ENCODE measurements around the gene TMEM256. TPM values are rescaled to one million over a fixed set of nuclear protein-coding genes. Genes with fewer than 3 reads are reported as not detected.
"Not testable (repeated sequence)": the region's sequence is repeated elsewhere in the genome, so short reads cannot be mapped to it uniquely, and the experiment has no call there.

TMEM256 gene
- total and polyA plus RNA-seq, 11 donors: 51.9 to 195 (median 69.8) TPM

DNA sequence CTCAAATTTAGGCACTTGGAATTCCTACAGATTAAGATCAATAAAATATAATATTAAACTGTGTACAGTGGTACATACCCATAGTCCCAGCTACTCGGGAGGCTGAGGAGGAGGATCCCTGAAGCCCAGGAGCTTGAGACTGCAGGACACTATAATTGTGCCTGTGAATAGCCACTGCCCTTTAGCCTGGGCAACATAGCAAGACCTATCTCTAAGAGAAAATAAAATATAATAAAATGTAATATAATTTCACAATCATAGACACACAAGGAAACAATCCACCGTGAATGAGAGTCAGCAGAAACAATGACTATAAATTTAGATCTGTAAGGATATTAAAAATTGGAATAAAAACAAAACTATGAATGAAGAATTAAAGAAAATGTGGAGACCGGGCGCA lies 33.0 kb downstream of the TMEM256 start:
- no peaks in the 10 kb centered on the region for H3K4me1 ChIP-seq
- no peak overlapping the region for H3K4me3 ChIP-seq
- H3K9me3 ChIP-seq: no peaks in the 10 kb centered on the region
- TF ChIP-seq POLR2A (IDR thresholded peaks at IDR 0.05): no peak
- TF ChIP-seq, protein P1, sequence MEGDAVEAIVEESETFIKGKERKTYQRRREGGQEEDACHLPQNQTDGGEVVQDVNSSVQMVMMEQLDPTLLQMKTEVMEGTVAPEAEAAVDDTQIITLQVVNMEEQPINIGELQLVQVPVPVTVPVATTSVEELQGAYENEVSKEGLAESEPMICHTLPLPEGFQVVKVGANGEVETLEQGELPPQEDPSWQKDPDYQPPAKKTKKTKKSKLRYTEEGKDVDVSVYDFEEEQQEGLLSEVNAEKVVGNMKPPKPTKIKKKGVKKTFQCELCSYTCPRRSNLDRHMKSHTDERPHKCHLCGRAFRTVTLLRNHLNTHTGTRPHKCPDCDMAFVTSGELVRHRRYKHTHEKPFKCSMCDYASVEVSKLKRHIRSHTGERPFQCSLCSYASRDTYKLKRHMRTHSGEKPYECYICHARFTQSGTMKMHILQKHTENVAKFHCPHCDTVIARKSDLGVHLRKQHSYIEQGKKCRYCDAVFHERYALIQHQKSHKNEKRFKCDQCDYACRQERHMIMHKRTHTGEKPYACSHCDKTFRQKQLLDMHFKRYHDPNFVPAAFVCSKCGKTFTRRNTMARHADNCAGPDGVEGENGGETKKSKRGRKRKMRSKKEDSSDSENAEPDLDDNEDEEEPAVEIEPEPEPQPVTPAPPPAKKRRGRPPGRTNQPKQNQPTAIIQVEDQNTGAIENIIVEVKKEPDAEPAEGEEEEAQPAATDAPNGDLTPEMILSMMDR (IDR thresholded peaks at IDR 0.05): no peak
- DNase-seq (no peak), ATAC-seq (no peak)
- H3K27me3 ChIP-seq: peaks cover 0 to 3% (median 0%) of the 10 kb centered on the region in 9 donors
- WGBS, 4 donors: 80 to 91% (median 88%) methylated on average over 4 of the region's 4 CpGs
- no peak overlapping the region for H3K27ac ChIP-seq
- intact Hi-C loops (cut with DNase I): loop anchor here in 1 of 10 donors (10.0 kb wide), 1 partner anchor 54 kb away; the partner anchor contains the start of genes SPEM1, SPEM2 and SPEM3
- no peaks in the 10 kb centered on the region for H3K36me3 ChIP-seq

DNA sequence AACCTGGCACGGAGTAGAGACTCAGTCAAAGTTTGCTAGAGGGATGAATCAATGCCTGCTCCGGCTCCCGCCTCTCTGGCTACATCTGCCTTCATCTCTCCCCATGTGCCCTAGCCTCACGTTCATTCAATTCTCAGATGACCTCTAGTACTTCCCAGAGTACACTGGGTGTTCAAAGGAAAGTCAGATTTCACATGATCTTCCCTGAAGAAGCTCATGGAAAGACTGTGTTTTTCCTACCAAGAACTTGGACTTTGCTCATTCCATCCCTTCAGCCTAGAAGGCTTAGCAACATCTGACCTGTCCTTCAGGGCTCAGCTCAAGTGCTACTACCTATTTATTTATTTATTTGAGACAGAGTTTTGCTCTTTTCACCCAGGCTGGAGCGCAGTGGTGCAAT lies 34.1 kb downstream of the TMEM256 start:
- peaks cover 0 to 3% (median 0%) of the 10 kb centered on the region in 9 donors for H3K27me3 ChIP-seq
- H3K4me3 ChIP-seq: no peak overlapping the region
- H3K4me1 ChIP-seq: no peaks in the 10 kb centered on the region
- DNase-seq (no peak), ATAC-seq (no peak)
- no peak overlapping the region for H3K27ac ChIP-seq
- intact Hi-C loops (cut with DNase I): loop anchor here in 2 of 10 donors (10.0 kb wide), 2 partner anchors 55 to 135 kb away; partner anchors contain the start of genes SPEM1 (in 1 of the 2), SPEM2 (in 1 of the 2) and SPEM3 (in 1 of the 2)
- TF ChIP-seq POLR2A (IDR thresholded peaks at IDR 0.05): no peak
- TF ChIP-seq, protein P1 (IDR thresholded peaks at IDR 0.05): no peak
- WGBS, 4 donors: 76 to 90% (median 85%) methylated on average over 5 of the region's 5 CpGs
- no peaks in the 10 kb centered on the region for H3K36me3 ChIP-seq
- H3K9me3 ChIP-seq: no peaks in the 10 kb centered on the region

DNA sequence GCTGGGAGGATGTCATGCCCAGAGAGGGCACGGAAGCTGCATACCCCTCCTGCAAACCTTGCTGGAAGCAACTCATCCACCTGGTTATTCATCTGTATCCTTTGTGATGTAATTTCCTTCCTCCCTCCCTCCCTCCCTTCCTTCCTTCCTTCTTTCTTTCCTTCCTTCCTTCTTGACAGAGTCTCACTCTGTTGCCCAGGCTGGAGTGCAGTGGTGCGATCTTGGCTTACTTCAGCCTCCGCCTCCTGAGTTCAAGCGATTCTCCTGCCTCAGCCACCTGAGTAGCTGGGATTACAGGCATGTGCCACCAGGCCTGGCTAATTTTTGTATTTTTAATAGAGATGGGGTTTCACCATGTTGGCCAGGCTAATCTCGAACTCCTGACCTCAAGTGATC lies 35.3 kb downstream of the TMEM256 start:
- DNase-seq, H3K9me3 ChIP-seq, H3K36me3 ChIP-seq, ATAC-seq, H3K27ac ChIP-seq, H3K27me3 ChIP-seq, H3K4me3 ChIP-seq, H3K4me1 ChIP-seq: not testable (repeated sequence)
- intact Hi-C loops (cut with DNase I): loop anchor here in 1 of 10 donors (10.0 kb wide), 1 partner anchor 136 kb away; no protein-coding TSS in a partner anchor
- WGBS, 4 donors: 85 to 87% (median 85%) methylated on average over 5 of the region's 5 CpGs

DNA sequence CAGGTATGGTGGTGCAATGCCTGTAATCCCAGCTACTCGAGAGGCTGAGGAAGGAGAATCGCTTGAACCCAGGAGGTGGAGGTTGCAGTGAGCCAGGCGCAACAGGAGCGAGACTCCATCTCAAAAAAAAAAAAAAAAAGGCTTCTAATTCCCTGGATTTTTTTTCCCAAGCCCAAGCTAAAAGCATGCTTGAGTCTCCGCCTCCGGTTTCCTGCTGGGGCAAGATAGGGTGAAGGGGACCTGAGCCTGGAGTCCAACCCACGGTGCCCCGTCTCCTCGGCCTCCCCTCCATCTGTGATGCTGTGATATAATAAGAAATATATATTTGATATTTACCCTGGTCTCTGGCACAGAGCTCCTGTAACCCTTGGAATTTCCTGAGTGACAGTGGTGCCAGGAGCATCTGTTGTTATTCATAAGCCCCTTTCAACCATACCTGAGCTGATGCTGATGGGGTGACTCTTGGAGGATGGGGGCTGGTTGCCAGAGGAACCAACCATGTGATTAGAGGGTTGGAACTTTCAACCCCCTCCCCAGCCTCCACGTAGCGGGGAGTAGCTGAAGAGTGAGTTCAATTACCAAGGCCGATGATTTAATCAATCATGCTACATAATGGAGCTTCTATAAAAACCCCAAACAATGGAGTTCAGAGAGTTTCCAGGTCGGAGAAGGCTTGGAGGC lies 35.8 kb downstream of the TMEM256 start:
- no peak overlapping the region for H3K4me3 ChIP-seq
- intact Hi-C loops (cut with DNase I): loop anchor here in 1 of 10 donors (10.0 kb wide), 1 partner anchor 137 kb away; no protein-coding TSS in a partner anchor
- no peak for TF ChIP-seq POLR2A (IDR thresholded peaks at IDR 0.05)
- TF ChIP-seq, protein P1 (IDR thresholded peaks at IDR 0.05): no peak
- H3K27me3 ChIP-seq: peaks cover 0 to 3% (median 0%) of the 10 kb centered on the region in 9 donors
- H3K36me3 ChIP-seq: no peaks in the 10 kb centered on the region
- H3K9me3 ChIP-seq: no peaks in the 10 kb centered on the region
- ATAC-seq (no peak), DNase-seq (no peak)
- WGBS, 4 donors: 62 to 71% (median 66%) methylated on average over 13 of the region's 13 CpGs
- no peak overlapping the region for H3K27ac ChIP-seq
- H3K4me1 ChIP-seq: no peaks in the 10 kb centered on the region

Measured in heart left ventricle (tissue), 16 donors.